Measurements from ENCODE around the gene PPFIBP2.
"Not testable (repeated sequence)": the region's sequence is repeated elsewhere in the genome, so short reads cannot be mapped to it uniquely, and the experiment has no call there.

The PPFIBP2 gene

GRCh38 chr11:7655253-7656217, 141.7 kb downstream of the PPFIBP2 start:
- Histone ChIP-seq H3K4me2 (ENCODE audit: low read length) (no peak overlapping the region), H3K27ac (ENCODE audit: low read depth, low read length, poor library complexity, severe bottlenecking) (no peak overlapping the region), H3K9ac (ENCODE audit: low read length) (no peak overlapping the region), H2AFZ (ENCODE audit: low read length) (no peak overlapping the region), H3K4me1 (ENCODE audit: insufficient read depth, low read length, severe bottlenecking) (no peaks in the 10 kb centered on the region), H3K9me2 (ENCODE audit: low read depth, low read length) (no peaks in the 10 kb centered on the region), H3K9me3 (ENCODE audit: low read length) (no peaks in the 10 kb centered on the region), H3K27me3 (ENCODE audit: insufficient read depth, low read length) (no peaks in the 10 kb centered on the region), H3K79me2 (ENCODE audit: insufficient read depth, low read length) (no peaks in the 10 kb centered on the region), H3K4me3 (ENCODE audit: low read depth, low read length, poor library complexity, severe bottlenecking) (no peak overlapping the region), H3K36me3 (ENCODE audit: insufficient read depth, low read length) (peaks cover 44% of the 10 kb centered on the region), H4K20me1 (ENCODE audit: insufficient read depth, low read length) (no peaks in the 10 kb centered on the region), H3F3A (ENCODE audit: insufficient read depth, low read length) (no peaks in the 10 kb centered on the region)
- no peak for TF ChIP-seq CTCF (IDR thresholded peaks at IDR 0.05; ENCODE audit: low read length)
- no peak for TF ChIP-seq EZH2 (IDR thresholded peaks at IDR 0.05; ENCODE audit: borderline replicate concordance, low read length)

GRCh38 chr11:7656704-7657103, 142.9 kb downstream of the PPFIBP2 start:
- H3K4me2 ChIP-seq (ENCODE audit: low read length): no peak overlapping the region
- H3K9me3 ChIP-seq (ENCODE audit: low read length): no peaks in the 10 kb centered on the region
- H3F3A ChIP-seq (ENCODE audit: insufficient read depth, low read length): no peaks in the 10 kb centered on the region
- H3K27me3 ChIP-seq (ENCODE audit: insufficient read depth, low read length): no peaks in the 10 kb centered on the region
- no peak for TF ChIP-seq CTCF (IDR thresholded peaks at IDR 0.05; ENCODE audit: low read length)
- no peak for TF ChIP-seq EZH2 (IDR thresholded peaks at IDR 0.05; ENCODE audit: borderline replicate concordance, low read length)
- no peaks in the 10 kb centered on the region for H3K79me2 ChIP-seq (ENCODE audit: insufficient read depth, low read length)
- H3K9ac ChIP-seq (ENCODE audit: low read length): no peak overlapping the region
- no peak overlapping the region for H3K27ac ChIP-seq (ENCODE audit: low read depth, low read length, poor library complexity, severe bottlenecking)
- no peaks in the 10 kb centered on the region for H4K20me1 ChIP-seq (ENCODE audit: insufficient read depth, low read length)
- no peak overlapping the region for H2AFZ ChIP-seq (ENCODE audit: low read length)
- H3K4me3 ChIP-seq (ENCODE audit: low read depth, low read length, poor library complexity, severe bottlenecking): no peak overlapping the region
- H3K4me1 ChIP-seq (ENCODE audit: insufficient read depth, low read length, severe bottlenecking): no peaks in the 10 kb centered on the region
- H3K36me3 ChIP-seq (ENCODE audit: insufficient read depth, low read length): peaks cover 32% of the 10 kb centered on the region
- no peaks in the 10 kb centered on the region for H3K9me2 ChIP-seq (ENCODE audit: low read depth, low read length)

GRCh38 chr11:7657306-7658025, 143.7 kb downstream of the PPFIBP2 start:
- H3K27me3 ChIP-seq (ENCODE audit: insufficient read depth, low read length): no peaks in the 10 kb centered on the region
- no peak overlapping the region for H3K9ac ChIP-seq (ENCODE audit: low read length)
- no peaks in the 10 kb centered on the region for H3K9me2 ChIP-seq (ENCODE audit: low read depth, low read length)
- no peak overlapping the region for H3K27ac ChIP-seq (ENCODE audit: low read depth, low read length, poor library complexity, severe bottlenecking)
- peaks cover 26% of the 10 kb centered on the region for H3K36me3 ChIP-seq (ENCODE audit: insufficient read depth, low read length)
- H3K4me3 ChIP-seq (ENCODE audit: low read depth, low read length, poor library complexity, severe bottlenecking): no peak overlapping the region
- no peaks in the 10 kb centered on the region for H3F3A ChIP-seq (ENCODE audit: insufficient read depth, low read length)
- no peaks in the 10 kb centered on the region for H3K4me1 ChIP-seq (ENCODE audit: insufficient read depth, low read length, severe bottlenecking)
- H3K79me2 ChIP-seq (ENCODE audit: insufficient read depth, low read length): no peaks in the 10 kb centered on the region
- H2AFZ ChIP-seq (ENCODE audit: low read length): no peak overlapping the region
- no peak for TF ChIP-seq EZH2 (IDR thresholded peaks at IDR 0.05; ENCODE audit: borderline replicate concordance, low read length)
- TF ChIP-seq CTCF (IDR thresholded peaks at IDR 0.05; ENCODE audit: low read length): peak; percentile 59
- H3K4me2 ChIP-seq (ENCODE audit: low read length): no peak overlapping the region
- H3K9me3 ChIP-seq (ENCODE audit: low read length): no peaks in the 10 kb centered on the region
- no peaks in the 10 kb centered on the region for H4K20me1 ChIP-seq (ENCODE audit: insufficient read depth, low read length)

- H3K4me2 ChIP-seq (ENCODE audit: low read length); H4K20me1 ChIP-seq (ENCODE audit: insufficient read depth, low read length); H3K79me2 ChIP-seq (ENCODE audit: insufficient read depth, low read length); H3K27me3 ChIP-seq (ENCODE audit: insufficient read depth, low read length); H3K4me3 ChIP-seq (ENCODE audit: low read depth, low read length, poor library complexity, severe bottlenecking); H3K9me2 ChIP-seq (ENCODE audit: low read depth, low read length); H3K27ac ChIP-seq (ENCODE audit: low read depth, low read length, poor library complexity, severe bottlenecking); H3K9me3 ChIP-seq (ENCODE audit: low read length); H2AFZ ChIP-seq (ENCODE audit: low read length); H3K4me1 ChIP-seq (ENCODE audit: insufficient read depth, low read length, severe bottlenecking); H3K9ac ChIP-seq (ENCODE audit: low read length); H3F3A ChIP-seq (ENCODE audit: insufficient read depth, low read length): not testable (repeated sequence)
- H3K36me3 ChIP-seq (ENCODE audit: insufficient read depth, low read length): peaks cover 12% of the 10 kb centered on the region; the same call in 1 of the 2 replicates
These were observed 149.7 kb downstream of the PPFIBP2 start for GRCh38 chr11:7663531-7663930.
